Pons (tissue), 1 donor: Measurements from ENCODE around the gene AFF2.
"Not testable (repeated sequence)": the region's sequence is repeated elsewhere in the genome, so short reads cannot be mapped to it uniquely, and the experiment has no call there.

Source experiments
- DNase-seq: peaks from one replicate; pipeline ENCODE4 v3.0.0-alpha.2; 2016; ENCODE audit warnings: low spot score

Gene AFF2

GRCh38 chrX:148634591-148634990, 134.2 kb downstream of the AFF2 start:
- no peak for DNase-seq

GRCh38 chrX:148643460-148643859, 143.0 kb downstream of the AFF2 start:
- no peak for DNase-seq

- DNase-seq, result no peak
These were observed 147.2 kb downstream of the AFF2 start for GRCh38 chrX:148647651-148648050.

- no peak for DNase-seq
These were observed 148.9 kb downstream of the AFF2 start for GRCh38 chrX:148649145-148649795.

GRCh38 chrX:148658115-148658730, 157.8 kb downstream of the AFF2 start:
- no peak for DNase-seq

- no peak for DNase-seq
These were observed 159.1 kb downstream of the AFF2 start for GRCh38 chrX:148659481-148659880.

- DNase-seq, result no peak
These were observed 160.6 kb downstream of the AFF2 start for GRCh38 chrX:148661035-148661434.

- DNase-seq, result no peak
These were observed 161.6 kb downstream of the AFF2 start for GRCh38 chrX:148662014-148662413.

GRCh38 chrX:148664171-148664570, 163.8 kb downstream of the AFF2 start:
- DNase-seq, result no peak

GRCh38 chrX:148664995-148665394, 164.6 kb downstream of the AFF2 start:
- DNase-seq, result no peak

- DNase-seq, result not testable (repeated sequence)
These were observed 168.8 kb downstream of the AFF2 start for GRCh38 chrX:148669175-148669574.

- DNase-seq, result no peak
These were observed 169.9 kb downstream of the AFF2 start for GRCh38 chrX:148670277-148670676.

GRCh38 chrX:148672517-148672916, 172.1 kb downstream of the AFF2 start:
- no peak for DNase-seq

GRCh38 chrX:148681605-148682004, 181.2 kb downstream of the AFF2 start:
- DNase-seq, result no peak

- DNase-seq, result no peak
These were observed 181.8 kb downstream of the AFF2 start for GRCh38 chrX:148682206-148682605.

GRCh38 chrX:148691456-148691855, 191.0 kb downstream of the AFF2 start:
- DNase-seq, result no peak

- DNase-seq, result no peak
These were observed 194.8 kb downstream of the AFF2 start for GRCh38 chrX:148695255-148695654.

- no peak for DNase-seq
These were observed 197.8 kb downstream of the AFF2 start for GRCh38 chrX:148698221-148698620.

- DNase-seq, result no peak
These were observed 199.6 kb downstream of the AFF2 start for GRCh38 chrX:148700021-148700420.

- DNase-seq, result no peak
These were observed 213.6 kb downstream of the AFF2 start for GRCh38 chrX:148713981-148714380.

GRCh38 chrX:148715361-148715760, 214.9 kb downstream of the AFF2 start:
- DNase-seq, result no peak

GRCh38 chrX:148722966-148723365, 222.5 kb downstream of the AFF2 start:
- no peak for DNase-seq

- DNase-seq, result peak; percentile 1
These were observed 223.1 kb downstream of the AFF2 start for GRCh38 chrX:148723551-148723950.

- DNase-seq, result no peak
These were observed 228.5 kb downstream of the AFF2 start for GRCh38 chrX:148728901-148729300.
